ENCODE measurements around the gene SKIC2.

SKIC2 gene

DNA sequence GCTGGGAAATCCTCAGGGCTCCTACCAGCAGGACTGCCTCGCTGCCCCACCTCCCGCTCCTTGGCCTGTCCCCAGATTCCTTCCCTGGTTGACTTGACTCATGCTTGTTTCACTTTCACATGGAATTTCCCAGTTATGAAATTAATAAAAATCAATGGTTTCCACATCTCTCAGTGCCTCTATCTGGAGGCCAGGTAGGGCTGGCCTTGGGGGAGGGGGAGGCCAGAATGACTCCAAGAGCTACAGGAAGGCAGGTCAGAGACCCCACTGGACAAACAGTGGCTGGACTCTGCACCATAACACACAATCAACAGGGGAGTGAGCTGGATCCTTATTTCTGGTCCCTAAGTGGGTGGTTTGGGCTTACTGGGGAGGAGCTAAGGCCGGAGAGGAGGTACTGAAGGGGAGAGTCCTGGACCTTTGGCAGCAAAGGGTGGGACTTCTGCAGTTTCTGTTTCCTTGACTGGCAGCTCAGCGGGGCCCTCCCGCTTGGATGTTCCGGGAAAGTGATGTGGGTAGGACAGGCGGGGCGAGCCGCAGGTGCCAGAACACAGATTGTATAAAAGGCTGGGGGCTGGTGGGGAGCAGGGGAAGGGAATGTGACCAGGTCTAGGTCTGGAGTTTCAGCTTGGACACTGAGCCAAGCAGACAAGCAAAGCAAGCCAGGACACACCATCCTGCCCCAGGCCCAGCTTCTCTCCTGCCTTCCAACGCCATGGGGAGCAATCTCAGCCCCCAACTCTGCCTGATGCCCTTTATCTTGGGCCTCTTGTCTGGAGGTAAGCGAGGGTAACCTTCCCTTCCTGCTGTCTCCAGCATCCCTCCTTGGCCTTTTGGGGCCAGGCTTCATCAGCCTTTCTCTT is 13.2 kb upstream of the SKIC2 start, which contains the start of gene CFB:
Gene CFB, plus strand, starts transcription at position 589 of the 863 bp plus-strand sequence. Its CDS starts 127 bp downstream, at position 716.
- no peak for DNase-seq (ENCODE audit: low spot score)

DNA sequence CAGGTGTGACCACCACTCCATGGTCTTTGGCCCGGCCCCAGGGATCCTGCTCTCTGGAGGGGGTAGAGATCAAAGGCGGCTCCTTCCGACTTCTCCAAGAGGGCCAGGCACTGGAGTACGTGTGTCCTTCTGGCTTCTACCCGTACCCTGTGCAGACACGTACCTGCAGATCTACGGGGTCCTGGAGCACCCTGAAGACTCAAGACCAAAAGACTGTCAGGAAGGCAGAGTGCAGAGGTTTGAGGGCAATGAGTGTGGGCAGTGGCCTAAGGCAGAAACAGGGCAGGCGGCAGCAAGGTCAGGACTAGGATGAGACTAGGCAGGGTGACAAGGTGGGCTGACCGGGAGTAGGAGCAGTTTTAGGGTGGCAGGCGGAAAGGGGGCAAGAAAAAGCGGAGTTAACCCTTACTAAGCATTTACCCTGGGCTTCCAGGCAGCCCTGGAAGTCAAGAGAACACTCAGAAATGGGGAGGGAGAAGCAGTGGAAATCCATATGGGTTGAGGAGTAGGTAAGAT is 12.5 kb upstream of the SKIC2 start:
- no peak for DNase-seq (ENCODE audit: low spot score)

DNA sequence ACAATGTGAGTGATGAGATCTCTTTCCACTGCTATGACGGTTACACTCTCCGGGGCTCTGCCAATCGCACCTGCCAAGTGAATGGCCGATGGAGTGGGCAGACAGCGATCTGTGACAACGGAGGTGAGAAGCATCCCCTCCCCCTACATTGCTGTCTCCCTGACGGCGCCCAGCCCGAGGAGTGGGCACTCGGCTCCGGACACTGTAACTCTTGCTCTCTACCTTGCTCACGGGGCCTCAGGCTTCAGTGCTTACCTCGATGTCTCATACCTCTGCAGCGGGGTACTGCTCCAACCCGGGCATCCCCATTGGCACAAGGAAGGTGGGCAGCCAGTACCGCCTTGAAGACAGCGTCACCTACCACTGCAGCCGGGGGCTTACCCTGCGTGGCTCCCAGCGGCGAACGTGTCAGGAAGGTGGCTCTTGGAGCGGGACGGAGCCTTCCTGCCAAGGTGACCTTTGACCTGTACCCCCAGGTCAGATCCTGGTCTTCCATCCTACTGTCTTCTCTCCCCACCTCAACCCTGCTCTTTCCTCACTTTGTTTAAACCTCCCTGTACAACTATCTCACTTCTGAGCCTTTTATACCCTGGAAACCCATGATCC is 11.8 kb upstream of the SKIC2 start:
- no peak for DNase-seq (ENCODE audit: low spot score)

DNA sequence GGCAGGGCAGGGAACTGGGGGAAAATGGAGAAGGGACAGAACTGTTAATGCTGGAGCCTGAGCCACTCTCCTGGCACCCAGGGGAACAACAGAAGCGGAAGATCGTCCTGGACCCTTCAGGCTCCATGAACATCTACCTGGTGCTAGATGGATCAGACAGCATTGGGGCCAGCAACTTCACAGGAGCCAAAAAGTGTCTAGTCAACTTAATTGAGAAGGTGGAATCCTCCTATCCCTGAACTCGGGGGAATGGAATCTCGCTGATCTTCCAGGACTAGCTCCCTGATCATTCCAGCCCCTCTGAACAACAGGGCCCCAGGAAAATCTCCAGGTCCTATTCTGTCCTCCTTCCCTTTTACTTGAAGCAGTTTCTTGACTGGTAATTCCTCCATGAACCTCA is 11.1 kb upstream of the SKIC2 start:
- no peak for DNase-seq (ENCODE audit: low spot score)

DNA sequence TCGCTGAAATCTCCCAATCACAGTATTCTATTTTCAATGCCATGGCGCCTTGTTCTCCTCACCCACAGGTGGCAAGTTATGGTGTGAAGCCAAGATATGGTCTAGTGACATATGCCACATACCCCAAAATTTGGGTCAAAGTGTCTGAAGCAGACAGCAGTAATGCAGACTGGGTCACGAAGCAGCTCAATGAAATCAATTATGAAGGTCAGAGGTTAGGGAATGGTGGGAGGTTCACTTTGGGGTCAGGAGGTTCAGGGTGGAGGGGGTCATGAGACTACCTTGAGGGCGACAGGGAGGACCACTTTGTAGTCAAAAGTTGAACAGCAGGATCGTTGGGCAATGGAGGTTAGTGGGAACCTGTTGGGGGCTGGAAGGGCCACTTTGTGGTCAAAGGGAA is 10.7 kb upstream of the SKIC2 start:
- DNase-seq (ENCODE audit: low spot score), result no peak

DNA sequence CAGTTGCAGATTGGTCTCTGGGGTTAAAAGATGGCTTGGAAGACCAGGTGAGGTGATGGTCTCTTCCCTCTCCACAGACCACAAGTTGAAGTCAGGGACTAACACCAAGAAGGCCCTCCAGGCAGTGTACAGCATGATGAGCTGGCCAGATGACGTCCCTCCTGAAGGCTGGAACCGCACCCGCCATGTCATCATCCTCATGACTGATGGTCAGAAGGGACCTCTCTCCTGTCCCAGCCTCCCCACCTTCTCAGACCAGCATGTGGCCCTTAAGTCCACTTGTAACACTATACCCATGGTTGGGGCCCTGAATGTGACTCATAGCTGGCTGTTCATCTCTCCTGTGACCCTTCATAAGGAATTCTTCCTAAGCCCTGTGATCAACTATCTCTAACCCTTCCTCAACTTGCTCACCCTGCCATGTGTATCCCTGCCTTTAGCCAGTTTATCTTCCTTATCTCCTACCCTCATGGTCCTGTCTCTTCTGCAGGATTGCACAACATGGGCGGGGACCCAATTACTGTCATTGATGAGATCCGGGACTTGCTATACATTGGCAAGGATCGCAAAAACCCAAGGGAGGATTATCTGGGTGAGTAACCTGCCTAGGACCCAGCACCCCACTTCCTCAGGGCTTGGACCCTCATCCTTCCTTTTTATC is 10.1 kb upstream of the SKIC2 start:
- DNase-seq (ENCODE audit: low spot score), result no peak

DNA sequence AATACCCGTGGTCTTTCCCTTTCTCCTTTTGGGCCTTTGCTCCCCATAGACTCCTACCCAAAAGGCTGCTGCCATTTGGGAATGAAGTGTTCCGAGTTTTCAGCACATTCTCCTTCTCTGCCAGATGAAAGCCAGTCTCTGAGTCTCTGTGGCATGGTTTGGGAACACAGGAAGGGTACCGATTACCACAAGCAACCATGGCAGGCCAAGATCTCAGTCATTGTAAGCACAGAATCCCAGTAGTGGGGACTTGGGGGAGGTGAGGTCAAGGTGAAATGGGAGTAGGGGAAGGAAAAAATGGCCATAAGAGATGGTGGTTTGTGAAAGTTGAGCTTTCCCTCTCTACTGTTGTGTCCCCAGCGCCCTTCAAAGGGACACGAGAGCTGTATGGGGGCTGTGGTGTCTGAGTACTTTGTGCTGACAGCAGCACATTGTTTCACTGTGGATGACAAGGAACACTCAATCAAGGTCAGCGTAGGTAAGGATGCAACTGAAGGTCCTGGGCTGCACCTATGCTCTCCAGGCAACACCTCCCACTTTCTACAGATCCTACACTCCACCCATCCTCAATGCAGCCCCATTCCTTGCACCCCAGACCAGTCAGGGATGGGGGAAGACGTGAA is 8.9 kb upstream of the SKIC2 start:
- DNase-seq (ENCODE audit: low spot score), result no peak

DNA sequence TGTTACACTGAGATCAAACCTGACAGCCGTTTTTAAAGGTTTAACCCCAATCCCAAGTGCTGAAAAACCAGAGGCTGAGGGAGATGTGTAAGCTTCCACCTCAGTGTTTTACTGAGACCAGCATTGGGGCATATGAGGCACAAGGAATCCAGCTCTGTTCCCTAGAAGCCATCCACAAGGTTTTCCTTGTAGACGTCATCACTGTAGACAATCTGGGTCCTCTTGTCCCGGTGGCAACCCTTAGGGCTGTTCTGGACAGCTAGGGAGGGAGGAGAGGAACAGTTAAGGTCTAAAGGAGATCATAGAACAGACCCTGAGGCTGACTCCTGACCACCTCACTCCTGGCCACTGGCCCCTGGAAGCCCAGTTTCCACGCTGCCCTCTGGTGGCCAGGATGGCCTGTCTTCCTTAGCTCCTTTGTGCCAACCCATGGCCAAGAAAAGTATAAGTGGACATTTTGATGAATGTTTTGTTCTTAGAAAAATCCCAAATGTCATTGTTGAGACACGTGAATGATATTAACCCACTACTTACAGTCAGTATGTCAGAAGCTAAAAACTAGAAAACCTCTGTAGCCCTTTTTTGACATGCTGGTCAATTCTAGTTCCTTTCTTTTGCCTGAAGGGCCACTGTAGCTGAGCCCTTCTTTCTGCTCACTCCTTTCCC is 6.7 kb upstream of the SKIC2 start:
- DNase-seq (ENCODE audit: low spot score), result no peak

DNA sequence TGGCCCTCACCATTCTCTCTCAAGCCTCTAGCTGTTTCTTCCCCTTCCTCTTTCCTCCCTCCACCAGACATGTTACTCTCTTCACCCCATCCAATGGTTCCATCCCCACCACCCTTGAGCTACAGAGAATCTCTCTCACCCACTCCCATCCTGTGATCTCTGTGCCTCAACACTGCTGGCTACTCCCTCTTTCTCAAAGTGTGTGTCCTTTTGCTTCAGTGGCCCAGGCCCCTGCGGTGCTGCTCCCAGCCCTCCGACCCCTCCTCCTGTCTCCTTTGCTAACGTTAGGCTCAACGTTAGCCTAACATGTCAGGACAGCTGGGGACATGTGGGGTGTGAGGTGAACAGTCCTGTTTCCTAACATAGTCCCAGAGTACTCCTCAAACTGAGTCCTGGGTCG is 6.1 kb upstream of the SKIC2 start:
- DNase-seq (ENCODE audit: low spot score), result no peak

DNA sequence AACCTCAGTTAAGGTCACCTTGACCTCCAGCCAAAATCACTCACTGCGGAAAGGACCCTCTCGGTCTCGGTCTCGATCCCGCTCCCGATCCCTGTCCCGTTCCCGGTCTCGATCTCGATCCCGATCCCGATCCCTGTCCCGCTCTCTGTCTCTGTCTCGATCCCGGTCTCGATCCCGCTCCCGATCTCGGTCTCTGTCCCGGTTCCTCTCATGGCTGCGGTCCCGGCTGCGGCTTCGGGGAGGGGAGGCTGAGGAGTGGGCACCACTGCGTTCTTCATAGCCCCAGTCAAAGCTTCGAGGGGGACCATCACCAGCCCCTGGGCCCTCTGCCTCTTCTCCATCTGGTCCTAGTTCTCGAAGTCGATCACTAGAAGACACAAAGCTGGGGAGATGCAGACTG is 4.5 kb upstream of the SKIC2 start:
- DNase-seq (ENCODE audit: low spot score), result no peak

DNA sequence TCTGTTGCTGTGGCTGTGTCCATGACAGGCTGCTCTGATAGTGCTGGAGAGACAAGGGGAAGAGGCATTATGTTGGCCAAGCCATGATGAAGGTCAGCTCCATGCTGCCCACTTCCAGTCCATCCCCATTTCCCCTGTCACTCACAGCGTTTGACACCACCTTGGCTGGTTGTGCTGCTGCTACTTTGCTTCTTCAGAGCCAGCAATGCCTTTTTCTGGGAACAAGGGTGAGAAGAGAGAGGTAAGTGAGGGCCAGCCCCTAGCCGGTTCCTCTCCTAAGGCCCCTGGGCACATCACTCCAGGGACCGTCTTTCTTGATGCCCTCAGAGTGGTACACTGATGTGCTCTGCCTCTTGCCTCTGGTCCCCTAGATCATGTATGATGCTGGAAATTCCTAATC is 2.2 kb upstream of the SKIC2 start:
- no peak for DNase-seq (ENCODE audit: low spot score)

DNA sequence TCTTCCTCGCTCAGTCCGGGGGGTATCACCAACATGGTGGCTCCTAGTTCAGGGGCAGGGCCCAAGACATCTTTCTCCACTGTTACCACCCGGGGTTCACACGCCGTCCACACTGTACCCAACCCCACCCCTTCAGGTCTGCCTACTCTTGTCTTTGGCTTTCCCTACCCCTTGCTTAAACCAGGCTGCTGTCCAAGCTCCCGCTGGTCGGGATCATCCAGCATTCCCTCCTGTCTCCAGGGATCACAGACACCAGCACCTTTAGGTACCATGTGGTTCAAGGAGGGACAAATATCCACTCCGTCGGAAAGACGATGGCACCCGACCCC is 599 bp upstream of the SKIC2 start:
- DNase-seq (ENCODE audit: low spot score), result no peak

DNA sequence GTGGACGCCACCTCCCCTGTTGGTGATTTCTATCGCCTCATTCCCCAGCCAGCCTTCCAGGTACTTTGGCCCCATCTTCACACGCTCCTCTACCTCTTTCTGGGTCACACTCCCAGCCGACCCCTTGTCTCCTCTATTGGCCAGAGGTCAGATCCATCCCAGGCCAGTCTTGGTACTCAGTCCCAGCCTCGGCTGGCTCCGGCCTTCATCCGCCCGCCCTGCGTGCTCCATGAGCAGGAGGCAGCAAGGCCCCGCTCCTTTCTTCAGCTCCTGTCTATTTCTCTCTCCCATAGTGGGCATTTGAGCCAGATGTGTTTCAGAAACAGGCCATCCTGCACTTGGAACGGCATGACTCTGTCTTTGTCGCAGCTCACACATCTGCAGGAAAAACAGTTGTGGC is 2.6 kb downstream of the SKIC2 start:
- DNase-seq (ENCODE audit: low spot score), result no peak

DNA sequence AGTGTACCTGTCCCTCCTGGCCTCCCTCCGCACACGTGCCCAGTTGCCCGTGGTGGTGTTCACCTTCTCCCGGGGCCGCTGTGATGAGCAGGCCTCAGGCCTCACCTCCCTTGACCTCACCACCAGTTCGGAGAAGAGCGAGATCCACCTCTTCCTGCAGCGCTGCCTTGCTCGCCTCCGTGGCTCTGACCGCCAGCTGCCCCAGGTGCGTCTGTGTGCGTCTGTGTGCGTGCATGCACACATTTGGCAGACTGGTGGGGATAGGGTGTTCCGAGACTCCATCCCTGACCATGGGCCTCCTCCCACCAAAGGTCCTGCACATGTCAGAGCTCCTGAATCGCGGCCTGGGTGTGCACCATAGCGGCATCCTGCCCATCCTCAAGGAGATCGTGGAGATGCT is 4.9 kb downstream of the SKIC2 start:
- DNase-seq (ENCODE audit: low spot score), result no peak

DNA sequence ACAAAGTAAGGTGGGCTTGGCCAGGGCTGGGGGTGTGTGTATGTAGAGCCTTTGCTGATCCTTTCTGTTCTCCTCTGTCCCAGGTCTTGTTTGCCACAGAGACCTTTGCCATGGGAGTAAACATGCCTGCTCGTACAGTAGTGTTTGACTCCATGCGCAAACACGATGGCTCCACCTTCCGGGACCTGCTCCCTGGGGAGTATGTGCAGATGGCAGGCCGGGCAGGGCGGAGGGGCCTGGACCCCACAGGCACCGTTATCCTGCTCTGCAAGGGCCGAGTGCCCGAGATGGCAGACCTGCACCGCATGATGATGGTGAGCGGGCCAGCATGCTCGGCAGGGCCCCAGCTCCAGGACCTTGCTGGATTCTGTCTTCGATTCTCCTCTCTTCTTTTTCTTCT is 6.7 kb downstream of the SKIC2 start:
- no peak for DNase-seq (ENCODE audit: low spot score)

DNA sequence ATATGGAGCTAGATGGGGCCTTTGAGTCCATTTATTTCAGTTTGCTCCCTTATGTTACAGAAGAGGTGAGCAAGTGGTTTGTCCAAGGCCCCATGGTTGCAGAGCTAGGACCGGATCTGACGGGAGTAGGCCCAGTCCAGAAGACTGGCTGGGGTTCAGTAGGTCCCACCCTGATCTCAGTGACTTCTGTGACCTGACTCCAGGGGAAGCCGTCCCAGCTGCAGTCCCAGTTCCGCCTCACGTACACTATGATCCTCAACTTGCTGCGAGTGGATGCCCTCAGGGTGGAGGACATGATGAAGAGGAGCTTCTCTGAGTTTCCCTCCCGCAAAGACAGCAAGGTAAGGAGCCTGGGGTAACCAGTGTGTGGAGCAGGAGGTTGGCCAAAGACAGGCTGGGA is 7.5 kb downstream of the SKIC2 start:
- DNase-seq (ENCODE audit: low spot score), result no peak

DNA sequence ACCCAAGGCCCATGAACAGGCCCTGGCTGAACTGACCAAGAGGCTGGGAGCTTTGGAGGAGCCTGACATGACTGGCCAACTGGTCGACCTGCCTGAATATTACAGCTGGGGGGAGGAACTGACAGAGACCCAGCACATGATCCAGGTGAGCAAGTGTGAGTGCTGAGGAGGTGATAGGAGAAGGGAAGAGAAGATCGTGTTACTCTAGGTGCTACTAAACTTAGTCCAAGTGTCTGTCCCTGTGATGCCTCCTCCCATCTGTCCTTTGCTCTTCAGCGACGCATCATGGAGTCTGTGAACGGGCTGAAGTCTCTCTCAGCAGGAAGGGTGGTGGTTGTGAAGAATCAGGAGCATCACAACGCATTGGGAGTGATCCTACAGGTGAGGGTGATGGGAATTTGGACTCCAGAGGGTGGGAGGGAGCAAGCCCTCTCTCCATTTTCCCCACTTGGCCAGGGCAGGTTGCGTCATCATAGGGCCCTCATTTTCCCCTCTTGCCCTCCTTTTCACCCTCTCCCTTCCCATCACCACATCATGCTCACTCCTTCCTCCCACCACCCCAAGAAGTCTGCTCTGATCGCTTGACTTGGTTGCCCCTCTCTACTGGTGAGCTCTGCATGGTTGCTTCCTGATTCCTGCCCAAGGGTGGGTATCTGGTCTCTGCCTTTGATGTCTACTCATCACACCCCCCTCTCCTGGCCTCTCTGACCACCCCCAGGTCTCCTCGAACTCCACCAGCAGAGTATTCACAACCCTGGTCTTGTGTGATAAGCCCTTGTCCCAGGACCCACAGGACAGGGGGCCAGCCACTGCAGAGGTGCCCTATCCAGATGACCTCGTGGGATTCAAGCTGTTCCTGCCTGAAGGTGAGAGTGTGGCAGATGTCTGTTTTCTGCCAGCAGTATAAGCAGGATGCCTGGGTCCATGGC is 8.3 kb downstream of the SKIC2 start:
- DNase-seq (ENCODE audit: low spot score), result no peak

DNA sequence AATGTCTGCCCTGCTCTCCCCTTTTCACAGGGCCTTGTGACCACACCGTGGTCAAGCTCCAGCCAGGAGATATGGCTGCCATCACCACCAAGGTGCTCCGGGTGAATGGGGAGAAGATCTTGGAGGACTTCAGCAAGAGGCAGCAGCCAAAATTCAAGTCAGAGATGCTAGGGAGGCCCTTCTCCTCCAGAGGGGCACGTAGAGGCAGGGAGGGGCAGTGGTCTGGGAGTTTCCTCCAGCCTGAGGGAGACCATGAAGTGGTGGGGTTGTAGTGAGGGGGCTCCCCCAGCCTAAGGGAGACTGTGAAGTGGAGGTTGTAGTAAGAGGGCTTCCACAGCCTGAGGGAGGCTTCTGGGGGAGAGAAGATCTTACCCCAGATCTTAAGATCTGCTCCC is 8.9 kb downstream of the SKIC2 start:
- no peak for DNase-seq (ENCODE audit: low spot score)

DNA sequence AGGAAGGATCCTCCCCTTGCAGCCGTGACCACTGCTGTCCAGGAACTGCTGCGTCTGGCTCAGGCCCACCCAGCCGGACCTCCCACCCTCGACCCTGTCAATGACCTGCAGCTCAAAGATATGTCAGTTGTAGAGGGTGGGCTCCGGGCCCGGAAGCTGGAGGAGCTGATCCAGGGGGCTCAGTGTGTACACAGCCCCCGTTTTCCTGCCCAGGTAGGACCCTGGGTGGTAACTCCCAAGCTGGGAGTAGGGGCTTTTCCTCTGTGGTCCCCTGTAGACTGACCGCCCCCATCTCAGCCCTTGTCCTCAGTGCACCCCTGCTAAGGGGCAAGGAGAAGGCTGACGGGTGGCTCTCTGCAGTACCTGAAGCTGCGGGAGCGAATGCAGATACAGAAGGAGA is 9.4 kb downstream of the SKIC2 start:
- no peak for DNase-seq (ENCODE audit: low spot score)

DNA sequence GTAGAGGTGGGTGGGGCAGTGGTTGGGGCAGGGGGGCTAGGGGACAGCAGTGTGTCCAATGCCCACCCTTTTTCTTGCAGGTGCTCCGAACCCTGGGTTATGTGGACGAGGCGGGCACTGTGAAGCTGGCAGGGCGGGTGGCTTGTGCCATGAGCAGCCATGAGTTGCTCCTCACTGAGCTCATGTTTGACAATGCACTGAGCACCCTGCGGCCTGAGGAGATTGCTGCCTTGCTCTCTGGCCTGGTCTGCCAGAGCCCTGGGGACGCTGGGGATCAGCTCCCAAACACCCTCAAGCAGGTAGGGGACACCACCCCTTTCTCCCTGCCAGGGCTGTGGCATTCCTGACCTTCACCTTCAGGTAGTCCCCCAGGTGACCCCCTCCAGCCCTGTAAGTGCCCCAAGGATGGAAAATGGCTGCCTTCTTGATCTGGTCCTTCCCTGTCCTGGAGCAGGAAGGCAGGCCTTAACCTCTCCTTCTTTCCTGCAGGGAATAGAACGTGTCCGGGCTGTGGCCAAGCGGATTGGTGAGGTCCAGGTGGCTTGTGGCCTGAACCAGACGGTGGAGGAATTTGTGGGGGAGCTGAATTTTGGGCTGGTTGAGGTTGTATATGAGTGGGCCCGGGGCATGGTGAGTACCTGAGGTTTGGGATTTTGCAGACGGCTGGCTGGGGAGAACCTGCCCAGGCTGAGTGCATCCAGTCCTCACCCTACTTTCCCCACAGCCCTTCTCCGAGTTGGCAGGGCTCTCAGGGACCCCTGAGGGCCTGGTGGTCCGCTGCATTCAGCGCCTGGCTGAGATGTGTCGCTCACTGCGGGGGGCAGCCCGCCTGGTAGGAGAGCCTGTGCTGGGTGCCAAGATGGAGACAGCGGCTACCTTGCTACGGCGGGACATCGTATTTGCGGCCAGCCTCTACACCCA is 10.1 kb downstream of the SKIC2 start:
- no peak for DNase-seq (ENCODE audit: low spot score)
